ENCODE measurements around the gene E2F1.
A peak's percentile ranks its signal among the peaks of the same experiment; 100 is the strongest.
"Not testable (repeated sequence)": the region's sequence is repeated elsewhere in the genome, so short reads cannot be mapped to it uniquely, and the experiment has no call there.

E2F1 gene

GRCh38 chr20:33656783-33657703 is 29.1 kb downstream of the E2F1 start:
- DNase-seq = no peak

GRCh38 chr20:33656010-33656782 is 30.0 kb downstream of the E2F1 start:
- DNase-seq = no peak

- DNase-seq = no peak
Observed at GRCh38 chr20:33655164-33655563, 31.0 kb downstream of the E2F1 start.

- DNase-seq = no peak
Observed at GRCh38 chr20:33654680-33655161, 31.5 kb downstream of the E2F1 start.

- no peak for DNase-seq
Observed at GRCh38 chr20:33653900-33654596, 32.1 kb downstream of the E2F1 start.

- peak; percentile 37 for DNase-seq
Observed at GRCh38 chr20:33653218-33653899, 32.8 kb downstream of the E2F1 start.

- DNase-seq = no peak
Observed at GRCh38 chr20:33651562-33652048, 34.6 kb downstream of the E2F1 start.

GRCh38 chr20:33650753-33651561 is 35.2 kb downstream of the E2F1 start:
- no peak for DNase-seq

- DNase-seq = peak; percentile 32
Observed at GRCh38 chr20:33650111-33650752, 36.0 kb downstream of the E2F1 start.

- peak; percentile 84 for DNase-seq
Observed at GRCh38 chr20:33649201-33649681, 36.9 kb downstream of the E2F1 start.

GRCh38 chr20:33648396-33649004 is 37.7 kb downstream of the E2F1 start:
- DNase-seq = no peak

GRCh38 chr20:33647603-33648395 is 38.4 kb downstream of the E2F1 start:
- DNase-seq = peak; percentile 15

GRCh38 chr20:33646959-33647602 is 39.1 kb downstream of the E2F1 start:
- not testable (repeated sequence) for DNase-seq

- DNase-seq = no peak
Observed at GRCh38 chr20:33646191-33646590, 40.0 kb downstream of the E2F1 start.

GRCh38 chr20:33645396-33645795 is 40.8 kb downstream of the E2F1 start:
- no peak for DNase-seq

- DNase-seq = no peak
Observed at GRCh38 chr20:33645072-33645358, 41.2 kb downstream of the E2F1 start.

GRCh38 chr20:33644313-33645071 is 41.7 kb downstream of the E2F1 start:
- no peak for DNase-seq

- DNase-seq = no peak
Observed at GRCh38 chr20:33640287-33640686, 45.9 kb downstream of the E2F1 start.

Data from NCI-H446 treated with DMSO at 0.1 percent for 48 hours (cell line).